ENCODE data around the gene RBM45. TPM values are rescaled to one million over a fixed set of nuclear protein-coding genes. Genes with fewer than 3 reads are reported as not detected.

The RBM45 gene
- total and polyA plus RNA-seq, 5 donors, result 7.8 to 9.9 (median 8.3) TPM

GRCh38 chr2:178108176-178108575 is 4.1 kb upstream of the RBM45 start:
- peak in 1 of 3 donors; percentile 27 for DNase-seq
- Histone ChIP-seq H3K27ac (ENCODE audit: low read length) (no peak overlapping the region), H3K4me3 (ENCODE audit: low read length) (no peak overlapping the region), H3K27me3 (ENCODE audit: control insufficient read depth, insufficient read depth) (no peaks in the 10 kb centered on the region), H3K9me3 (ENCODE audit: control insufficient read depth, low read length) (no peaks in the 10 kb centered on the region), H3K4me1 (ENCODE audit: control insufficient read depth, insufficient read depth, low read length) (no peaks in the 10 kb centered on the region)
- 89% methylated on average over 21 of the region's 21 CpGs for WGBS
- no peak for ATAC-seq
- intact Hi-C loops (cut with DNase I), result no loop called here

GRCh38 chr2:178109813-178110212 is 2.4 kb upstream of the RBM45 start:
- intact Hi-C loops (cut with DNase I), result loop anchor here in 3 of 4 donors (5.0 to 10.0 kb wide), 3 partner anchors 65 to 305 kb away; no protein-coding TSS in a partner anchor
- Histone ChIP-seq H3K9me3 (ENCODE audit: control insufficient read depth, low read length) (no peaks in the 10 kb centered on the region), H3K4me1 (ENCODE audit: control insufficient read depth, insufficient read depth, low read length) (no peaks in the 10 kb centered on the region), H3K4me3 (ENCODE audit: low read length) (no peak overlapping the region), H3K27me3 (ENCODE audit: control insufficient read depth, insufficient read depth) (no peaks in the 10 kb centered on the region), H3K27ac (ENCODE audit: low read length) (no peak overlapping the region)
- no peak for DNase-seq
- 11% methylated on average over 1 of the region's 1 CpG for WGBS
- ATAC-seq, result no peak

GRCh38 chr2:178110681-178111080 is 1.6 kb upstream of the RBM45 start:
- no peak overlapping the region for H3K27ac ChIP-seq (ENCODE audit: low read length)
- intact Hi-C loops (cut with DNase I), result loop anchor here in 3 of 4 donors (5.0 to 10.0 kb wide), 3 partner anchors 64 to 304 kb away; no protein-coding TSS in a partner anchor

GRCh38 chr2:178111743-178112142 is 494 bp upstream of the RBM45 start:
- intact Hi-C loops (cut with DNase I), result loop anchor here in 3 of 4 donors (5.0 to 10.0 kb wide), 3 partner anchors 63 to 303 kb away; no protein-coding TSS in a partner anchor
- H3K4me1 ChIP-seq (ENCODE audit: control insufficient read depth, insufficient read depth, low read length), result no peaks in the 10 kb centered on the region
- no peak overlapping the region for H3K27ac ChIP-seq (ENCODE audit: low read length)
- no peak for ATAC-seq
- WGBS, result 97% methylated on average over 1 of the region's 1 CpG
- DNase-seq, result no peak
- no peaks in the 10 kb centered on the region for H3K27me3 ChIP-seq (ENCODE audit: control insufficient read depth, insufficient read depth)
- H3K4me3 ChIP-seq (ENCODE audit: low read length), result no peak overlapping the region
- H3K9me3 ChIP-seq (ENCODE audit: control insufficient read depth, low read length), result no peaks in the 10 kb centered on the region

More at GRCh38 chr2:178110681-178111080, 1.6 kb upstream of the RBM45 start:
- 80% methylated on average over 4 of the region's 4 CpGs for WGBS
- ATAC-seq (no peak), DNase-seq (no peak)
- H3K4me1 ChIP-seq (ENCODE audit: control insufficient read depth, insufficient read depth, low read length), result no peaks in the 10 kb centered on the region
- no peaks in the 10 kb centered on the region for H3K27me3 ChIP-seq (ENCODE audit: control insufficient read depth, insufficient read depth)
- H3K9me3 ChIP-seq (ENCODE audit: control insufficient read depth, low read length), result no peaks in the 10 kb centered on the region
- no peak overlapping the region for H3K4me3 ChIP-seq (ENCODE audit: low read length)

- H3K4me1 ChIP-seq (ENCODE audit: control insufficient read depth, insufficient read depth, low read length), result no peaks in the 10 kb centered on the region
- WGBS, result 85% methylated on average over 2 of the region's 2 CpGs
- DNase-seq (no peak), ATAC-seq (no peak)
- no peaks in the 10 kb centered on the region for H3K27me3 ChIP-seq (ENCODE audit: control insufficient read depth, insufficient read depth)
- no peaks in the 10 kb centered on the region for H3K9me3 ChIP-seq (ENCODE audit: control insufficient read depth, low read length)
- no peak overlapping the region for H3K4me3 ChIP-seq (ENCODE audit: low read length)
- intact Hi-C loops (cut with DNase I), result loop anchor here in 3 of 4 donors (5.0 to 10.0 kb wide), 3 partner anchors 60 to 300 kb away; no protein-coding TSS in a partner anchor
- H3K27ac ChIP-seq (ENCODE audit: low read length), result no peak overlapping the region
These were observed 2.2 kb downstream of the RBM45 start for GRCh38 chr2:178114462-178114861.

- ATAC-seq (no peak), DNase-seq (no peak)
- Histone ChIP-seq H3K9me3 (ENCODE audit: control insufficient read depth, low read length) (no peaks in the 10 kb centered on the region), H3K27me3 (ENCODE audit: control insufficient read depth, insufficient read depth) (no peaks in the 10 kb centered on the region), H3K4me3 (ENCODE audit: low read length) (no peak overlapping the region), H3K27ac (ENCODE audit: low read length) (no peak overlapping the region), H3K4me1 (ENCODE audit: control insufficient read depth, insufficient read depth, low read length) (no peaks in the 10 kb centered on the region)
- intact Hi-C loops (cut with DNase I), result loop anchor here in 2 of 4 donors (10.0 kb wide), 2 partner anchors 60 to 300 kb away; no protein-coding TSS in a partner anchor
These were observed 3.0 kb downstream of the RBM45 start for GRCh38 chr2:178115271-178115670.

- no peaks in the 10 kb centered on the region for H3K4me1 ChIP-seq (ENCODE audit: control insufficient read depth, insufficient read depth, low read length)
- intact Hi-C loops (cut with DNase I), result loop anchor here in 2 of 4 donors (10.0 kb wide), 2 partner anchors 57 to 297 kb away; no protein-coding TSS in a partner anchor
- H3K27me3 ChIP-seq (ENCODE audit: control insufficient read depth, insufficient read depth), result no peaks in the 10 kb centered on the region
- DNase-seq, result no peak
- no peak overlapping the region for H3K27ac ChIP-seq (ENCODE audit: low read length)
- 94% methylated on average over 1 of the region's 1 CpG for WGBS
- no peak for ATAC-seq
- H3K9me3 ChIP-seq (ENCODE audit: control insufficient read depth, low read length), result no peaks in the 10 kb centered on the region
- no peak overlapping the region for H3K4me3 ChIP-seq (ENCODE audit: low read length)
These were observed 5.5 kb downstream of the RBM45 start for GRCh38 chr2:178117725-178118124.

- WGBS, result 76% methylated on average over 3 of the region's 3 CpGs
- H3K27ac ChIP-seq (ENCODE audit: low read length), result no peak overlapping the region
- no peaks in the 10 kb centered on the region for H3K27me3 ChIP-seq (ENCODE audit: control insufficient read depth, insufficient read depth)
- DNase-seq, result no peak
- intact Hi-C loops (cut with DNase I), result loop anchor here in 2 of 4 donors (10.0 kb wide), 2 partner anchors 55 to 295 kb away; no protein-coding TSS in a partner anchor
- no peaks in the 10 kb centered on the region for H3K4me1 ChIP-seq (ENCODE audit: control insufficient read depth, insufficient read depth, low read length)
- ATAC-seq, result peak in 1 of 2 donors; percentile 22
- no peaks in the 10 kb centered on the region for H3K9me3 ChIP-seq (ENCODE audit: control insufficient read depth, low read length)
- no peak overlapping the region for H3K4me3 ChIP-seq (ENCODE audit: low read length)
These were observed 7.1 kb downstream of the RBM45 start for GRCh38 chr2:178119179-178119922.

GRCh38 chr2:178123163-178123562 is 10.9 kb downstream of the RBM45 start:
- intact Hi-C loops (cut with DNase I), result loop anchor here in 1 of 4 donors (10.0 kb wide), 2 partner anchors 152 to 272 kb away; no protein-coding TSS in a partner anchor
- Histone ChIP-seq H3K27me3 (ENCODE audit: control insufficient read depth, insufficient read depth) (no peaks in the 10 kb centered on the region), H3K27ac (ENCODE audit: low read length) (no peak overlapping the region), H3K9me3 (ENCODE audit: control insufficient read depth, low read length) (no peaks in the 10 kb centered on the region), H3K4me3 (ENCODE audit: low read length) (no peak overlapping the region), H3K4me1 (ENCODE audit: control insufficient read depth, insufficient read depth, low read length) (peaks cover 1% of the 10 kb centered on the region)
- 95% methylated on average over 2 of the region's 2 CpGs for WGBS
- no peak for ATAC-seq
- DNase-seq, result no peak

GRCh38 chr2:178125125-178125524 is 12.9 kb downstream of the RBM45 start:
- H3K9me3 ChIP-seq (ENCODE audit: control insufficient read depth, low read length), result no peaks in the 10 kb centered on the region
- H3K27me3 ChIP-seq (ENCODE audit: control insufficient read depth, insufficient read depth), result no peaks in the 10 kb centered on the region
- H3K27ac ChIP-seq (ENCODE audit: low read length), result no peak overlapping the region
- ATAC-seq, result no peak
- no peak for DNase-seq
- intact Hi-C loops (cut with DNase I), result loop anchor here in 1 of 4 donors (10.0 kb wide), 2 partner anchors 150 to 270 kb away; no protein-coding TSS in a partner anchor
- H3K4me1 ChIP-seq (ENCODE audit: control insufficient read depth, insufficient read depth, low read length), result peaks cover 1% of the 10 kb centered on the region
- no peak overlapping the region for H3K4me3 ChIP-seq (ENCODE audit: low read length)

GRCh38 chr2:178125862-178126261 is 13.6 kb downstream of the RBM45 start:
- 61% methylated on average over 5 of the region's 5 CpGs for WGBS
- no peak overlapping the region for H3K4me3 ChIP-seq (ENCODE audit: low read length)

More at GRCh38 chr2:178125862-178126261, 13.6 kb downstream of the RBM45 start:
- no peak overlapping the region for H3K27ac ChIP-seq (ENCODE audit: low read length)
- peaks cover 1% of the 10 kb centered on the region for H3K4me1 ChIP-seq (ENCODE audit: control insufficient read depth, insufficient read depth, low read length)
- H3K9me3 ChIP-seq (ENCODE audit: control insufficient read depth, low read length), result no peaks in the 10 kb centered on the region
- DNase-seq, result no peak
- H3K27me3 ChIP-seq (ENCODE audit: control insufficient read depth, insufficient read depth), result no peaks in the 10 kb centered on the region
- no peak for ATAC-seq
- intact Hi-C loops (cut with DNase I), result loop anchor here in 1 of 4 donors (10.0 kb wide), 2 partner anchors 149 to 269 kb away; no protein-coding TSS in a partner anchor

Measured in right cardiac atrium (tissue), 5 donors.